NCI-H82 treated with DMSO at 0.1 percent for 48 hours (cell line): ENCODE measurements around the gene EIF4E3.

ENCODE experiments used
- DNase-seq: peaks from one replicate; lab custom pipeline; 2025; ENCODE audit not compliant: unreplicated experiment; lab: John Stamatoyannopoulos, UW

The EIF4E3 gene

DNA sequence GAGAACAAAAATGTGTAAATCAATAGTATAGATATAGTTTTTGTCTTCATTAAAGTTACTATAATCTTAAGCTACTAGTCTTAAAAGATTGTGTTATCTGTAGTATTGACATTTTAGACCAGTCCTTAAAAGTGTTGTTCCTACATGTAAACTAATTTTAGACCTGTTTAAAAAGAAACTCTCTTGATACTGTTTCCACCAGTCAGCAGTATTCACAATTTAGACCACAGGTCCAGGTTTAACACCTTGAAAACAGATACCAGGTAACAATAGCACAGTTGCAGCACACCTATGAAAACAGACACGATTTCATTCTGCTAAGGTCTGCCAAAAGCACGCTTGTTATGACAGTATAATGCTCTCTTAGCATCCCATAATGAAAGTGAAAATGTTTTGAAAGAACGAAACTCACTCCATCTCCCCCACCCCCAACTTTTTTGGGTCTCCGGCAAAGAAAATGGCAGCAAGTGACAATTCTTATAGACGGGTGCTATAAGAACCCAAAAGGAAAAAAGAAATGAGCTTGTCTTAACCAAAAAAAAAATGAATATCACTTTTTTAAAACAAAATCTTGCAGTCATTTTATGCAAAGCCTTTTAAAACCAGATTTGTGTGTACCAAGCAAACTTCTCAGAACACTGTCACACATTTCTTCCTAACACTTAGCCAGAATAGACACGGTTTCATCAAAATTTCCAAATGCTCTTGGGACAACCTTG lies 1.6 kb downstream of the EIF4E3 start:
- no peak for DNase-seq

GRCh38 chr3:71722693-71723092 lies 2.5 kb downstream of the EIF4E3 start:
- no peak for DNase-seq

- DNase-seq, result no peak
Observed at GRCh38 chr3:71721651-71722157, 3.5 kb downstream of the EIF4E3 start.

DNA sequence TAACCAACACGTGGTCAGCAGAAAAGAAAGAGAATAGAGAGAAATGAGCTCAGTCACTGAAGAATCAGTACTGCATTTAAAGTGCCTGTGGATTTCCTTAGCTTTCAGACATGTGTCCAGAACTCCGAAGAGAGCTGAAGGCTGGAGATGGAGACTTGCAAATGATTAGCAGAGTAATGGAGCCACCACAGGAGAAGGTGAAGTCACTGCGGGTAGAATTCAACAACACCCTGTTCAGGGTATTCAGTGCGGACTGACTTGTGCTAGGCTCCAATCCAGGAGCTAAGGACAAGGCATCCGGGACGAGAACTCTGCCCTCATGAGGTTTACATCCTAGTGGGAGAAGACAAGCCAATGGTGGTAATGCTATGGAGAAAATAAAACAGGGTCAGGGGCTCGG lies 4.2 kb downstream of the EIF4E3 start:
- DNase-seq, result no peak

DNA sequence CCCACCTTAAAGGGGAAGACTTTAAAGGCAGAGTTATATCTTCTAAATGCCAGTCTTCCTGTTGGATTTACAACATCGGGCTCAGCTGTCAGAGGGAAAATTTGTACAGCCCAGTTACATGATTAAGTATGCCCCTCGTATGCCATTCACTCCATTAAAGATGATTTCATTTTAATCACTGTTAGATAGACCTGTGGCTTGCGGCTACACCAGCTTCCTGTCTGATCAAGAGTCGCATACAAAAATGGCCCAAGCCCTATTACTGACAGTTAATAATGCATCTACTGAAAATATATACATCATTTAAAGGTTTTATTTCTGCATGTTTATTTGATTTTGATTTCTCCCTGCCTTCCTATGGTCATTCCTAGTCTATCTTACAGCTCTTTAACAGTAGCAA lies 7.1 kb downstream of the EIF4E3 start:
- no peak for DNase-seq

DNA sequence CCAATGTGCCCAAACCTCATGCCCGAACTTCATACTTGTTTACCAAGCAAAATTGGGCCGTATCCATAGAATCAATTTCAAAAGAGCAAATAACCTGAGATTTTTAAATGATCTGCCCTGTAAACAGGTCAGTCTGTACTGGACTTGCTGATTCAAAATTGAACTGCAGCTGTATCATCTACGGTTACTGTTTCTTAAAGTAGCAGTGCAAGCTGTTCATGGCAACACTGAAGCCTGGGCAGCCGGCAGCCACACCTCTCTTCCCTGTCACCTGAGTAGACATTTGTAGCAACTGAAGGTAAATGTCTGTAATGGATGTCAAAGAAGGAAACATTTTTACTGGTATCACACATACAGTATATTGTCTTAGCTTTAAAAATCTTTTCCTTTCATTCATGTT lies 10.6 kb downstream of the EIF4E3 start:
- no peak for DNase-seq

GRCh38 chr3:71713041-71713440 lies 12.2 kb downstream of the EIF4E3 start:
- no peak for DNase-seq

DNA sequence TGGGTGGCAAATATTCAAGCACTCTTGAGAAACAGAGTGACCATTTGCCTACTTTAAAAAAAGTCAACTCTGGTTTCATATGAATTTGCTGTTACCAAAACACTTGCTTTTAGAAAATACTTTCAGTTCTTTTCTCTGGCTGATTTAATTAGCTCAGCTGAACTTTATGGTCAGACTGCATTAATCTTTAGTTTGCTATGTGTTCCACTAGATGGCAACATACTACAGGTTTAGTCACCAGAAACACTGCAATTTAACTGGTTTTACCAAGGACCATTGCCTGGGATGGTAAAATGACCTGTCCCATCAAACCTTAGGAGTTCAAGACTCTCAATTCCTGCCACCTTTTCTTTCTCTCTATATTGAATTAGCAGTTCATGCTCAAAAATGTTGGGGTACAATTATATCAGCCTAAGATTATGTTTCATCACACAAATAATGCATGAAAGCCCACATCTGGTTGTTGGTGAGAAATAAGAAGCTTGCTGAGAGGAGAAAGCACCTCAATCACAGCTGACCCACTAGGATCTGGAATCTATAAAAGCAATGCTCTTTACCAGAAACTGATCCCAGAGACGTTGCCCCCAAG lies 14.2 kb downstream of the EIF4E3 start:
- DNase-seq, result no peak

DNA sequence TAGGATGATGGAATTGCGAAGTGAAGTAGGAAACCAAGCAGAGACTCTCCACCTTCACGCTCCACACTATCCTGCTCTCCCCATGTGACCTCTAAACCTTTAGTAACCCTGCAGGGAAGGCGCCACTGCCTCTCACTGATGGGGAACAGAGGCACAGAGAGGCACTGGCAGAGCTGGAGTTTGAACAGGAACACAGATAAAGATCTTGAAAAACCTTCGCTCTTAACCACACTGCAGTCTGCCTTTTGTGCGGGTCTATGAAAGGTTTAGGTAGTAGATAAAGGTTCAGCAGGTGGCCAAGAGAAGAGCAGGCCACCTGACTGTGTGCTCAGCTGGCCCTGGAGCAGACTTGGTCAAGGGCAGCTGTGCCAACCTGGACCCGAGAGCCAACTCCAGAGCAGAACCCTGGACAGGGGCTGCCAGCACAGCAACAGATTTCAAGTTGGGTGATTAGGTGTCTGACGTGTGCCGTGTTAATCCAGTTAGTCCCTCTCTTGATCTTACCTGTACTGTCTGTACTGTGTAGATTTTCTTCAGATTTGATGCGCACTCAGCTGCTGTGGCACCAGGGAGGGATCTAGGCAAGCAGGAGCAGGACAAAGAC lies 15.2 kb downstream of the EIF4E3 start:
- DNase-seq, result no peak

DNA sequence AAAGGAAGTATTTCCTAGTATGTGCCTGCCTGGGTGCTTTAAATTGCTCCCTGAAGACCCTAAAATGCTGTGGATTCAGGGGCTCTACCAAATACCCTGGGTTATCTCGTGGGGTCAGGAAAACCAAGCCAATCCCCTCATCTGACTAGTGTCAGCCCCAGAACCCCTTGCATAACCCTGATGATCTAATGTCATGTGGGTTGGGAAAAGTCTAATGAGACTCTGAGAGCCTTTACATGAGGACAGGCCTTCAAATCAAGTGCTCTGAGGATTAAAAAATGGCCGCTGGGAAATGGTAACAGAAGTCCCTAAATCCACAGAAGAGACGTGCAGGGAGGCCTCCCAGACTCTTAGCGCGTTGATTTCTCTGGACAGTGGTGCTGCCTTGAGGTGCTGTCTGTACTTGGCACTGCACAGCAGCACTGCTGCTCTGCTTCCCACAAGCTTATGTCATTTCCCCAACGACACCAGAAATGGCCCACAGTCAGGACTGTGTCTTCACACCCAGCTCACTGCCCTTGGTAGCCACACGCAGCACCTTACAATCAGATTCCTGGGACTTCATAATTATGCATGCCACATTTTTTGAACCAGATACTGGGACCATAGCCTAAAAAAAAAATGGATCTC lies 16.6 kb downstream of the EIF4E3 start:
- DNase-seq, result no peak

GRCh38 chr3:71707595-71707994 lies 17.6 kb downstream of the EIF4E3 start:
- DNase-seq, result no peak

- no peak for DNase-seq
Observed at GRCh38 chr3:71705681-71706080, 19.5 kb downstream of the EIF4E3 start.

DNA sequence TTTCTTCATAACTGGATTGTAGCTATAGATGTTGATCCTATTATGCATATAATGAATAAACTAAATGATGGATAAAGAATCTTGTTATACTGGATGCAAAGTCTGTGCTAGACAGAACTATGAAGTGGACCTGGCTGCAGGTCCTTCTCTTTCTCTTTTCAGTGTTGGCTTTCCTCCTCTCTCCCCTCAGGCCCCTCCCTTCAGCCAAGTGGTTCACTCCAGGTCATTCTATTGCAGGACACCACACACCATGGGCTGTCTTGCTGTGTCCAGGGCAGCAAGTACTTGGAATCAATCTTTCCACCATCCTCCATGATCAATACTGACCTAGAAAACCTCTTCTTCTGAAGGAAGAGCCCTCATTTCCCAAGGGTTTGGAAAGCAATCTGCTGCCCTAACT lies 20.3 kb downstream of the EIF4E3 start:
- DNase-seq, result no peak

GRCh38 chr3:71703797-71704196 lies 21.4 kb downstream of the EIF4E3 start:
- DNase-seq, result no peak

DNA sequence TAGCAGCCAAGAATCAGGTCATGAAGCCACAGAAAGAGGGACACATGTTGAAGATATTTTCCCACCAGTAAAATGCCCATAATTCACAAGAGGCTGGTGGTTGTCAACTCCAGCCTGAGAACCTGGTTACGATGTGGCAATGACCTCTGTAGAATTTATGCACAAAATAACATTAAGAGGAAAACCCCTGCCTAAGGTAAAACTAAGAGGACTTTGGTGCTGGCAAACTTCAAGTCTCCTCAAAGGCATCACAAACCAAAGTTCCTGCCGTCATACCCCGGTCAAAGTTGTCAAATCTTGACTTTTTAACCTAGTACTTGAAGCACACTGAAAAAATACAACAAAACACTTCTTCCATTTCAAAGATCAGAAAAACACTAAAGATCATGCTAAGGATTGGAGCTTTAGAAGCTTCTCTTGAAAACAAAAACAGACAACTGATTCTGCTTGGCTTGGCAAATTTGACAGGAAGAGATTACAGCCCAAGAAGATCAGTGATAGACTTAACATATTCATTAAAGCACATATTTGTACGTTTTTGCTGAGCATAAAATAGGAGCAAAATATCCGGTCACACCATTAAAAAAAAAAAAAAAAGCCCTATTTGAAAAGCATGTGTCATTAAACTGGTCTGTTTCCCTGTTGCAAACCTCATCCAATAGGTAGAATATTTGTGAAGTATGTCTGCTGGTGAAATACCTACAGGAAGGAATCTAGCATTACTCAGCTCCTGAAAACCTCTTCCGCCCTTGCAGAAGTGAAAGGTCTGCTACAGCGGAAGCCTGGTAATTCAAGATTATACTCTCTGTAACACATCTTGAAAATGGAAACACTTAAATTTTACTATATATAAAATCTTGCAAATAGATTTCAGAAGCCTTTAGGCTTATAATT lies 22.8 kb downstream of the EIF4E3 start:
- DNase-seq, result no peak

- no peak for DNase-seq
Observed at GRCh38 chr3:71701251-71701762, 23.9 kb downstream of the EIF4E3 start.

- DNase-seq, result no peak
Observed at GRCh38 chr3:71695000-71695482, 30.2 kb downstream of the EIF4E3 start.

- no peak for DNase-seq
Observed at GRCh38 chr3:71694358-71694999, 30.7 kb downstream of the EIF4E3 start.

DNA sequence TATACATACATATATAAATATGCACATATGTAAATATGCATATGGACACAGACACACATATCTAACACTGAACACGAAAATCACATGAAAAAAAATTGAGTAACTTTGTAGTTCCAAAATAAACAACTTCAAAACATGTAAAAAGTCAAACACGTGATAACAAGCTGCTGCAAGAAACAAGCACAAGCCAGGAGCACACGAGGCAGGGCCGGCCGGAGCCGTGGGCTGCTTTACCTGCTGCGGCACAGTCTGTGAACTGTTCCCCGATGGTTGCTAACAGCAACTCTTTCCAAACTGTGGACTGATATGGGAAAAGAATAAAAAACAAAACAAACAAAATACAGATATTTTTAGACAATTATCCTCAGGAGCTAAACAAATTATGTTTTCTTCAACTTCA lies 31.6 kb downstream of the EIF4E3 start:
- DNase-seq, result no peak

GRCh38 chr3:71692139-71692538 lies 33.1 kb downstream of the EIF4E3 start:
- DNase-seq, result no peak
